Endodermal cell (in vitro differentiated cells): ENCODE measurements around the gene SLC16A9. TPM values are rescaled to one million over a fixed set of nuclear protein-coding genes. Genes with fewer than 3 reads are reported as not detected.

Source experiments
- DNase-seq: peaks from one replicate; pipeline ENCODE4 v3.0.0-alpha.2; 2017
- H3K27ac ChIP-seq: 2 replicates; pipeline ENCODE4 v1.5.1; 2013; ENCODE audit warnings: mild to moderate bottlenecking, low read depth, low read length, moderate library complexity
- H3K27me3 ChIP-seq: 2 replicates; pipeline ENCODE4 v1.6.1; 2013; ENCODE audit warnings: mild to moderate bottlenecking, low read length, moderate library complexity; ENCODE audit not compliant: insufficient read depth, control insufficient read depth, poor library complexity, severe bottlenecking
- H3K36me3 ChIP-seq: 2 replicates; pipeline ENCODE4 v1.7.0; 2013; ENCODE audit warnings: mild to moderate bottlenecking, low read length, moderate library complexity; ENCODE audit not compliant: control insufficient read depth, insufficient read depth
- H3K4me1 ChIP-seq: one replicate; pipeline ENCODE4 v1.7.0; 2013; ENCODE audit warnings: low read length; ENCODE audit not compliant: control insufficient read depth, insufficient read depth
- H3K4me3 ChIP-seq: 2 replicates; pipeline ENCODE4 v1.5.1; 2013; ENCODE audit warnings: mild to moderate bottlenecking, low read length, moderate library complexity
- H3K9ac ChIP-seq: 2 replicates; pipeline ENCODE4 v1.6.1; 2013; ENCODE audit warnings: mild to moderate bottlenecking, low read length, moderate library complexity; ENCODE audit not compliant: poor library complexity, severe bottlenecking; ENCODE audit errors: extremely low read depth
- H3K9me3 ChIP-seq: 2 replicates; pipeline ENCODE4 v1.6.1; 2013; ENCODE audit warnings: mild to moderate bottlenecking, low read length, moderate library complexity; ENCODE audit not compliant: control insufficient read depth
- H3K27ac Mint-ChIP-seq: 2 replicates; pipeline ENCODE4 v1.8.0; 2020; ENCODE audit warnings: mixed read lengths
- H3K27me3 Mint-ChIP-seq: 2 replicates; pipeline ENCODE4 v1.8.0; 2021; ENCODE audit warnings: mild to moderate bottlenecking, mixed read lengths; ENCODE audit not compliant: insufficient read depth
- H3K36me3 Mint-ChIP-seq: 2 replicates; pipeline ENCODE4 v1.8.0; 2020; ENCODE audit warnings: low read depth, mixed read lengths
- H3K4me1 Mint-ChIP-seq: 2 replicates; pipeline ENCODE4 v1.8.0; 2020; ENCODE audit warnings: mixed read lengths
- H3K4me3 Mint-ChIP-seq: 2 replicates; pipeline ENCODE4 v1.8.0; 2020; ENCODE audit warnings: mild to moderate bottlenecking, moderate library complexity, mixed read lengths
- H3K9me3 Mint-ChIP-seq: 2 replicates; pipeline ENCODE4 v1.8.0; 2020; ENCODE audit warnings: mild to moderate bottlenecking, mixed read lengths
- WGBS, 2 experiments: methylation state at CpG; one replicate each; pipeline versions ENCODE4 v1.1.5 to v1.1.7; 2013; ENCODE audit warnings: missing lambda C conversion rate in 2 of 2, mixed read lengths in 1 of 2; ENCODE audit not compliant: insufficient coverage in 1 of 2, insufficient read length in 1 of 2; 5-methylcytosine and 5-hydroxymethylcytosine counted together
- total RNA-seq, 2 donors: library from RNA; stranded (reverse); fragmentation: NEBNext Ultra II Directional in 1 of 2; extraction: Animal tissue kit (Norgen Biotek cat#: 25700) in 1 of 2; gene quantifications; 2 replicates in 1 of 2; 3 replicates in 1 of 2; pipeline ENCODE4 v1.2.1, GENCODE V29; 2021
- TF ChIP-seq, protein P1 (sequence below): fragments of 200-600 bp; sonication (generic); conservative IDR thresholded peaks from 2 replicates; pipeline ENCODE4 v1.5.0; 2021; ENCODE audit warnings: antibody characterized with exemption, mild to moderate bottlenecking

The SLC16A9 gene
- total RNA-seq, 2 donors from 2014 or later = 4.9 to 19.3 TPM

DNA sequence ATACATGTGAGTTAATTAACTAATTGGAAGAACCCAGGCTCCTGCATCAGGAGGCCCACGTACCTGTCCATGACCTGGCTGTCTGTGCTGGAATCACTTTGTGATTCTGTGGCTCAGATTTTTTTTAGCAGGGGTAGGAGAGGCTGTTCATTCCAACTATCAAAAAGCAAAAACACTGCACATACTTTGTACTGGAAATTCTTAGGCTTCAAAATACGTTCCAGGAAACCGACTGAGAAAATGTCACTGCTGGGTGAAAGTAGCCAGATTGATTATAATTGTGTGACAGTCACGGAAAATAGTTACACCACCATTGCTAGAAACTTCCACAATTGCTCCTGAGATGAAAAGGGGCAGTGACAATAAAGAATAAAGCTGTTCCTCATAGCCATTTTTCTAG lies 91.0 kb downstream of the SLC16A9 start:
- Histone ChIP-seq H3K27ac (no peak overlapping the region), H3K4me3 (no peak overlapping the region), H3K4me1 (no peaks in the 10 kb centered on the region), H3K9me3 (no peaks in the 10 kb centered on the region), H3K9ac (no peak overlapping the region), H3K27me3 (no peaks in the 10 kb centered on the region), H3K36me3 (no peaks in the 10 kb centered on the region)
- Mint-ChIP-seq H3K27ac (no peak overlapping the region), H3K27me3 (peaks cover 2% of the 10 kb centered on the region), H3K9me3 (no peaks in the 10 kb centered on the region), H3K4me1 (no peaks in the 10 kb centered on the region), H3K36me3 (no peaks in the 10 kb centered on the region), H3K4me3 (no peak overlapping the region)
- DNase-seq = no peak
- 80 to 94% methylated on average over 2 to 4 of the region's 4 CpGs for WGBS, 2 experiments
- TF ChIP-seq, protein P1, sequence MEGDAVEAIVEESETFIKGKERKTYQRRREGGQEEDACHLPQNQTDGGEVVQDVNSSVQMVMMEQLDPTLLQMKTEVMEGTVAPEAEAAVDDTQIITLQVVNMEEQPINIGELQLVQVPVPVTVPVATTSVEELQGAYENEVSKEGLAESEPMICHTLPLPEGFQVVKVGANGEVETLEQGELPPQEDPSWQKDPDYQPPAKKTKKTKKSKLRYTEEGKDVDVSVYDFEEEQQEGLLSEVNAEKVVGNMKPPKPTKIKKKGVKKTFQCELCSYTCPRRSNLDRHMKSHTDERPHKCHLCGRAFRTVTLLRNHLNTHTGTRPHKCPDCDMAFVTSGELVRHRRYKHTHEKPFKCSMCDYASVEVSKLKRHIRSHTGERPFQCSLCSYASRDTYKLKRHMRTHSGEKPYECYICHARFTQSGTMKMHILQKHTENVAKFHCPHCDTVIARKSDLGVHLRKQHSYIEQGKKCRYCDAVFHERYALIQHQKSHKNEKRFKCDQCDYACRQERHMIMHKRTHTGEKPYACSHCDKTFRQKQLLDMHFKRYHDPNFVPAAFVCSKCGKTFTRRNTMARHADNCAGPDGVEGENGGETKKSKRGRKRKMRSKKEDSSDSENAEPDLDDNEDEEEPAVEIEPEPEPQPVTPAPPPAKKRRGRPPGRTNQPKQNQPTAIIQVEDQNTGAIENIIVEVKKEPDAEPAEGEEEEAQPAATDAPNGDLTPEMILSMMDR = no peak

DNA sequence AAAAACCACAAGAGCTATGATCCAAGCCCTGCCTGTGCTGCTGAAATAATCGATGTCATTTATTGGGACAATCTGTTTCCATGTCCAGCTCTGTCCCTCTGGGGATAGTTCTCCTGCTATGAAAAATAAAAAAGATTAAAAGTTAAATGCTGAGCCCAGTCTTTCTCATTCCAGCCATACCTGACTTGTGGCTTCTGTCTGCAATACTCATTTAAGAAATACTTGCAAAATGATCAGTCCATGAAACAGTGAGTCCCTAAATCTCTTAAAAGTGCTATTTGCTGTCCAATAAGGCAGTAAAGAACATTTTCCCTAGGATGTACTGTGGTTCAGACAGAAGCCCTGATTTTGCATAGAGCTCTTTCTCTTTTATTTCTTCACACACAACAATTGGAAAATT lies 91.7 kb downstream of the SLC16A9 start:
- Histone ChIP-seq H3K27ac (no peak overlapping the region), H3K9me3 (no peaks in the 10 kb centered on the region), H3K9ac (no peak overlapping the region), H3K4me1 (no peaks in the 10 kb centered on the region), H3K4me3 (no peak overlapping the region), H3K27me3 (no peaks in the 10 kb centered on the region), H3K36me3 (no peaks in the 10 kb centered on the region)
- no peak for DNase-seq
- WGBS, 2 experiments = 88% methylated on average over 1 of the region's 1 CpG; no CpG with 5 or more reads in 1 of the 2 experiments
- no peak overlapping the region for H3K27ac Mint-ChIP-seq
- no peaks in the 10 kb centered on the region for H3K4me1 Mint-ChIP-seq
- peaks cover 2% of the 10 kb centered on the region for H3K27me3 Mint-ChIP-seq
- TF ChIP-seq, protein P1 = no peak
- no peak overlapping the region for H3K4me3 Mint-ChIP-seq
- H3K36me3 Mint-ChIP-seq = no peaks in the 10 kb centered on the region
- no peaks in the 10 kb centered on the region for H3K9me3 Mint-ChIP-seq

DNA sequence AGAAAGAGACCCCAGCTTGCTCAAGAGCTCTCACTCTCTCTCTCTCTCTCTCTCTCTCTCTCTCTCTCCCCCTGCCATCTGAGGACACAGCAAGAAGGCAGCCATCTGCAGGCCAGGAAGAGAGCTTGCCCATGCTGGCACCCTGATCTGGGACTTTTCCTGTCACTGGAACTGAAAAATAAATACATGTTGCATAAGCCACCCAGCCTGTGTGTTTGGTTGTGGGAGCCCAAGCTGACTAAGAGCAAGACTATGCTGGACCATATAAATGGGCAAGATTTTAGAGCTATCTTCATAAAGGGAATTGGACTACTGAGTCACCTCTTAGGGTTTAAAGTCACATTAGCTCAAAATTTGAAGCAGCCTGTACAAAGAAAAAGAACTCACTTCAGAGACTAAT lies 98.6 kb downstream of the SLC16A9 start:
- Mint-ChIP-seq H3K27ac (no peak overlapping the region), H3K36me3 (no peaks in the 10 kb centered on the region)
- no peak overlapping the region for H3K9ac ChIP-seq

More for the DNA sequence above, 98.6 kb downstream of the SLC16A9 start:
- TF ChIP-seq, protein P1 = no peak
- no peaks in the 10 kb centered on the region for H3K9me3 ChIP-seq
- DNase-seq = no peak
- Mint-ChIP-seq H3K4me1 (no peaks in the 10 kb centered on the region), H3K4me3 (no peak overlapping the region), H3K9me3 (no peaks in the 10 kb centered on the region), H3K27me3 (no peaks in the 10 kb centered on the region)
- no peak overlapping the region for H3K4me3 ChIP-seq
- H3K4me1 ChIP-seq = no peaks in the 10 kb centered on the region
- H3K27ac ChIP-seq = no peak overlapping the region
- no peaks in the 10 kb centered on the region for H3K27me3 ChIP-seq
- H3K36me3 ChIP-seq = no peaks in the 10 kb centered on the region
